ENCODE results near the gene WIPF2.
A peak's percentile ranks its signal among the peaks of the same experiment; 100 is the strongest.

The WIPF2 gene

GRCh38 chr17:40306395-40306794, 87.3 kb downstream of the WIPF2 start:
- Histone ChIP-seq H3K36me3 (ENCODE audit: control insufficient read depth, insufficient read depth, low read length) (no peaks in the 10 kb centered on the region), H3K4me3 (ENCODE audit: low read depth, low read length) (no peak overlapping the region), H3K9ac (no peak overlapping the region), H3K27ac (peak overlapping the region; percentile 21), H3K27me3 (ENCODE audit: control insufficient read depth, insufficient read depth, low read length) (no peaks in the 10 kb centered on the region), H3K79me2 (no peaks in the 10 kb centered on the region), H3K4me2 (ENCODE audit: low read length) (no peak overlapping the region), H3K4me1 (peaks cover 52% of the 10 kb centered on the region), H3K9me3 (ENCODE audit: control insufficient read depth, low read length) (no peaks in the 10 kb centered on the region), H2AFZ (peak overlapping the region; percentile 79)
- TF ChIP-seq, protein P1, sequence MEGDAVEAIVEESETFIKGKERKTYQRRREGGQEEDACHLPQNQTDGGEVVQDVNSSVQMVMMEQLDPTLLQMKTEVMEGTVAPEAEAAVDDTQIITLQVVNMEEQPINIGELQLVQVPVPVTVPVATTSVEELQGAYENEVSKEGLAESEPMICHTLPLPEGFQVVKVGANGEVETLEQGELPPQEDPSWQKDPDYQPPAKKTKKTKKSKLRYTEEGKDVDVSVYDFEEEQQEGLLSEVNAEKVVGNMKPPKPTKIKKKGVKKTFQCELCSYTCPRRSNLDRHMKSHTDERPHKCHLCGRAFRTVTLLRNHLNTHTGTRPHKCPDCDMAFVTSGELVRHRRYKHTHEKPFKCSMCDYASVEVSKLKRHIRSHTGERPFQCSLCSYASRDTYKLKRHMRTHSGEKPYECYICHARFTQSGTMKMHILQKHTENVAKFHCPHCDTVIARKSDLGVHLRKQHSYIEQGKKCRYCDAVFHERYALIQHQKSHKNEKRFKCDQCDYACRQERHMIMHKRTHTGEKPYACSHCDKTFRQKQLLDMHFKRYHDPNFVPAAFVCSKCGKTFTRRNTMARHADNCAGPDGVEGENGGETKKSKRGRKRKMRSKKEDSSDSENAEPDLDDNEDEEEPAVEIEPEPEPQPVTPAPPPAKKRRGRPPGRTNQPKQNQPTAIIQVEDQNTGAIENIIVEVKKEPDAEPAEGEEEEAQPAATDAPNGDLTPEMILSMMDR (IDR thresholded peaks at IDR 0.05), result no peak

DNA sequence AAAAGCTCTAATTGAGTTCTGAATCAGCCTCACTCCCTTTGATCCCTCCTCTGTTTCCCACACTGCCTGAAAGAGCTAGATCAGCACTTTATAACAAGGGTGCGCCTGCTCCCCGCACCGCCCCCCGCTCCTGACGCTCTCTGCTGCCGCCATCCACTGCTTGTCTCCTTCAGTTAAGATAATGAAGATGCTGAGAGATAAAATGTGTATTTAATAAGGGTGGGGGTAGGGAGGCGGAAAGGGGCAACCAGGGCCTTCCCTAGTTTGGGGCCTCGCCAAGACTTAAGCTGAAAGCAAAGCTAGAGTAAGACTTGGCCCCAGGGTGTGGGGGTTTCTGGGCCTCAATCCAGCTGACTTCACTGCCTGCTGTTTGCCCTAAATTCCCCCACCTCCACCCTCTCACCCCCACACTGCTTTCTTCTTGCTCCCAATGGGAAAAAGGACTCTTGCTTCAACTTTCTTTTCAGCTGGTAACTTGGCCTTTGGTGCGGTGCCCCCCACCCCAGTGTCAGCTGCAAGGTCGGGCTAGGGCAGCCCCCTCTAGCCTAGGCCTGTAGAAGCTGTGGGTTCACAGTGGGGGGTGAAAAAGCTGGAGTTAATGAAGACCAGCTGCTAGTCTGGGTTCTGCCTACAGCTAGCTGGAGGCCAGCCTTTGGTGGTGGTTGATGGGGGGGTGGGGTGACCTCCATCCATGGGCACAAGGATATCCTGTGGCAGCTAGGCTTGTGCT, 88.1 kb downstream of the WIPF2 start:
- no peaks in the 10 kb centered on the region for H3K9me3 ChIP-seq (ENCODE audit: control insufficient read depth, low read length)
- no peak overlapping the region for H3K4me3 ChIP-seq (ENCODE audit: low read depth, low read length)
- peaks cover 60% of the 10 kb centered on the region for H3K4me1 ChIP-seq
- TF ChIP-seq, protein P1 (IDR thresholded peaks at IDR 0.05), result no peak
- H3K4me2 ChIP-seq (ENCODE audit: low read length), result peak overlapping the region; percentile 17
- no peaks in the 10 kb centered on the region for H3K36me3 ChIP-seq (ENCODE audit: control insufficient read depth, insufficient read depth, low read length)
- H2AFZ ChIP-seq, result peak overlapping the region; percentile 79
- no peak overlapping the region for H3K9ac ChIP-seq
- no peaks in the 10 kb centered on the region for H3K27me3 ChIP-seq (ENCODE audit: control insufficient read depth, insufficient read depth, low read length)
- peak overlapping the region; percentile 21 for H3K27ac ChIP-seq
- H3K79me2 ChIP-seq, result no peaks in the 10 kb centered on the region

DNA sequence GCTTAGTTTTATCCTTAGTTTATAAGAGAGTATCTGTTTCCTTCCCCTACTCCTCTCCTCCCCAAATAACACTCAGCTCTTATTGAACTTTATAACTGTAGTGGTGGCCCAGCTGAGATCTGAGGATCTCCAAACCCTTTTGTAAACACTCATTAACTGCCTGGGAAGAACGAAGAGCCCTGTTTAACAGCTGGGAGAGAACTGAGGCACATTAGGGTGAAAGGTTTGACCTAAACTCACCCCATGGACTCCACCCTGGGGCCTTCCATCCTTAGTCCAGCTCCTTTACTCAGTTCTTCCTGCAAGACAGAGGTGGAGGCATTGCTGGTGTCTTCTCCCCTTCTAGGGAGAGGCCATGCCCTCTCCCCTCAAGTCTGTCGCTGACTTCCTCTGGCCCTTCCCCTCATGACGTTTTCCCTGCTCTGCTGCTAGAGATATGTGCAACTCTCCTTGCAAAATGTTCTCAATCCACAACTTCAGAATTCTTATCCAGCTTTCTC, 88.7 kb downstream of the WIPF2 start:
- Histone ChIP-seq H2AFZ (peak overlapping the region; percentile 79), H3K79me2 (no peaks in the 10 kb centered on the region), H3K4me1 (peaks cover 66% of the 10 kb centered on the region), H3K36me3 (ENCODE audit: control insufficient read depth, insufficient read depth, low read length) (no peaks in the 10 kb centered on the region), H3K9ac (no peak overlapping the region), H3K4me3 (ENCODE audit: low read depth, low read length) (no peak overlapping the region), H3K9me3 (ENCODE audit: control insufficient read depth, low read length) (no peaks in the 10 kb centered on the region), H3K27ac (peak overlapping the region; percentile 21), H3K4me2 (ENCODE audit: low read length) (no peak overlapping the region), H3K27me3 (ENCODE audit: control insufficient read depth, insufficient read depth, low read length) (no peaks in the 10 kb centered on the region)
- TF ChIP-seq, protein P1 (IDR thresholded peaks at IDR 0.05), result no peak

DNA sequence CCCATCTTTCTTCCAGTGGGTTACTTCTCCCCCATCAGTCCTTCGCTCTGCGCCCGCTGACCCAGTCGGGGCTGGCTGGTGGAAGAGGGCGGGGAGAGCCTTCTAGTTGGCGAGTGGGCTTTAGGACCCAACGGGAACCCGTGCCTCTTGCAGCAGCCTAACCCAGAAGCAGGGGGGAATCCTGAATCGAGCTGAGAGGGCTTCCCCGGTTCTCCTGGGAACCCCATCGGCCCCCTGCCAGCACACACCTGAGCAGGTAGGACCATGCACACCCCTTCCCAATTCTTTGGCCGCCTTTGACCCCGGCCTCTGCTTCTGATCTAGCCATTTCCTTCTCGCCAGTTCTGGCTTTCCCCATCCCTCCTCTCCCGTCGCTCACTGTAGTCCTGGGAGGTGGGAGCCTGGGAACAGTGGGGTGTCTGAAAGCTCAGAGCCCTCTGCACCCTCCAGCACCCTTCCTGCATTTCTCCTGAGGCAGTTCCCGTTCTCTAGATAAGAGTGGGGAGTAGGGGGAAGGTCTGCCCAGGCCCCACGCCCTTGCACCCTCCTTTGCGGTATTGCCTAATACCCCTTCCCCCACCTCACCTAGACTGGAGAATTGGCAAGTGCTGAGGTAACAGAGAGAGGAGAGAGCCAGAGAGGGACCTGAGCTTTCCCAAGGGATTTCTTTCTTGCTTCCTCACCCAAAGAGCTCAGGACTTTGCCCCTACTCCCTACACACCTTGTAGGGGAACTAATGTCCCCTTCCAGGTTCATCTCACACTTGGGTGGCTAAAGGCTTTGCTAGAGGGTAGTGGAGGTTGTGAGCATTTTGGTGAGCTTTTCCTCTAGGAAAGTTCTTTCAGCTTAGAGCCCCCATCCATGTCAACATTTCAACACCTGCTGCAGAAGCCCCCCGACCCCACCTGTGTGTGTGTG, 90.2 kb downstream of the WIPF2 start, which contains the start of gene RARA:
RARA (plus strand) TSS at position 150 of the 918 bp plus-strand sequence. CDS start 22,039 bp downstream, outside the sequence.
- no peaks in the 10 kb centered on the region for H3K79me2 ChIP-seq
- peaks cover 64% of the 10 kb centered on the region for H3K4me1 ChIP-seq
- peak within 1 kb of the TSS; percentile 79 for H2AFZ ChIP-seq
- H3K4me2 ChIP-seq (ENCODE audit: low read length), result peak within 1 kb of the TSS; percentile 82
- no peaks in the 10 kb centered on the region for H3K27me3 ChIP-seq (ENCODE audit: control insufficient read depth, insufficient read depth, low read length)
- TF ChIP-seq, protein P1 (IDR thresholded peaks at IDR 0.05), result no peak
- no peaks in the 10 kb centered on the region for H3K9me3 ChIP-seq (ENCODE audit: control insufficient read depth, low read length)
- H3K9ac ChIP-seq, result no peak within 1 kb of the TSS
- H3K4me3 ChIP-seq (ENCODE audit: low read depth, low read length), result peak within 1 kb of the TSS; percentile 51
- peak within 1 kb of the TSS; percentile 21 for H3K27ac ChIP-seq
- no peaks in the 10 kb centered on the region for H3K36me3 ChIP-seq (ENCODE audit: control insufficient read depth, insufficient read depth, low read length)

Data from parathyroid adenoma (tissue), 2 donors.